GM23248 (cell line): ENCODE data around the gene CCL27.

Experiments used
- EZH2 ChIP-seq: fragments of 200-600 bp; sonication (generic); IDR thresholded peaks from 2 replicates; pipeline ENCODE4 v1.6.1; 2018; ENCODE audit warnings: antibody characterized with exemption, mild to moderate bottlenecking; ENCODE audit not compliant: insufficient read depth, poor library complexity, severe bottlenecking
- EZH2phosphoT487 ChIP-seq: fragments of 200-600 bp; sonication (generic); IDR thresholded peaks from 2 replicates; pipeline ENCODE4 v1.6.1; 2018; ENCODE audit warnings: antibody characterized with exemption, moderate library complexity, mild to moderate bottlenecking, low read depth; ENCODE audit not compliant: insufficient read depth

DNA sequence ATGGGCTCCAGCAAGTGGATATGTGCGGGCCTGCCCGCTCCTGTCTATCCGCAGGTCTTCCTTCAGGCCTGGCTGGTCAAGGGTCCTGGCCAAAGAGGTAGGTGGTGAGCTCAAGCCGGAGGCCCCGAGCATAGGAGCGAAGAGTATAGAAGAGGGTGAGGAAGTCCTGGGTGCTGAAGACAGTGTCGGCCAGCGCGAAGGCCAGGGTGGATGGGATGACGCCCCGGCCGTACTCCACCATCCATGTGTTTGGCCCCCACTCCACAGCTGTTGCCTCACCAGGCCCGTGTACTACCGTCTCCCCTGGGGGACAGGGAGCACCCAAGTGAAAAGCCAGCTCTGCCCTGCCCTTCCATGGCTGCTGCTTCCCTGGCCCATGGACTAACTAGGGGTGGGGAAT lies 26.9 kb downstream of the CCL27 start:
- TF ChIP-seq EZH2 (no peak), EZH2phosphoT487 (no peak)
